Calu3 (cell line): ENCODE results near the gene PRR23A. TPM values are rescaled to one million over a fixed set of nuclear protein-coding genes. Genes with fewer than 3 reads are reported as not detected.

ENCODE experiments used
- BruUV-seq: library from RNA; stranded (reverse); fragments of 400-500 nt; replicated peaks from 2 replicates; lab custom pipeline; 2021; lab: Mats Ljungman, UMichigan
- CTCF ChIA-PET: fragments of 300-600 bp; sonication (Branson Sonifier 250); formaldehyde crosslinking; loops from one replicate; lab custom pipeline; 2022; ENCODE audit warnings: antibody characterized with exemption; lab: Charles Lee
- DNase-seq: peaks from one replicate; pipeline ENCODE4 v3.0.0; 2022
- H3K27ac Mint-ChIP-seq: one replicate; pipeline ENCODE4 v1.8.0; 2022; ENCODE audit warnings: mixed read lengths; ENCODE audit not compliant: unreplicated experiment
- H3K27me3 Mint-ChIP-seq: one replicate; pipeline ENCODE4 v1.8.0; 2022; ENCODE audit warnings: mixed read lengths; ENCODE audit not compliant: unreplicated experiment
- H3K36me3 Mint-ChIP-seq: one replicate; pipeline ENCODE4 v1.8.0; 2022; ENCODE audit warnings: mild to moderate bottlenecking, moderate library complexity, mixed read lengths; ENCODE audit not compliant: insufficient read depth, unreplicated experiment
- H3K4me1 Mint-ChIP-seq: one replicate; pipeline ENCODE4 v1.8.0; 2022; ENCODE audit warnings: mild to moderate bottlenecking, low read depth, mixed read lengths; ENCODE audit not compliant: unreplicated experiment
- H3K4me3 Mint-ChIP-seq: one replicate; pipeline ENCODE4 v1.8.0; 2022; ENCODE audit warnings: mild to moderate bottlenecking, low read depth, moderate library complexity, mixed read lengths; ENCODE audit not compliant: unreplicated experiment
- H3K9me3 Mint-ChIP-seq: one replicate; pipeline ENCODE4 v1.8.0; 2022; ENCODE audit warnings: low read depth, mixed read lengths; ENCODE audit not compliant: unreplicated experiment
- intact Hi-C: fragments of 100-400 bp; cut with micrococcal nuclease; formaldehyde crosslinking; loops from one replicate; pipeline ENCODE4 v1.10.0; 2022; ENCODE audit not compliant: unreplicated experiment
- total RNA-seq: library from RNA; stranded (reverse); gene quantifications from 2 replicates; pipeline ENCODE4 v1.2.3, GENCODE V29; 2022
- TF ChIP-seq, protein P1 (sequence below): fragments of 200-600 bp; IDR thresholded peaks from one replicate; pipeline ENCODE4 v1.8.0; 2022; ENCODE audit warnings: antibody characterized with exemption; ENCODE audit not compliant: unreplicated experiment

PRR23A gene
- total RNA-seq, 1 experiment from 2014 or later, result not detected

DNA sequence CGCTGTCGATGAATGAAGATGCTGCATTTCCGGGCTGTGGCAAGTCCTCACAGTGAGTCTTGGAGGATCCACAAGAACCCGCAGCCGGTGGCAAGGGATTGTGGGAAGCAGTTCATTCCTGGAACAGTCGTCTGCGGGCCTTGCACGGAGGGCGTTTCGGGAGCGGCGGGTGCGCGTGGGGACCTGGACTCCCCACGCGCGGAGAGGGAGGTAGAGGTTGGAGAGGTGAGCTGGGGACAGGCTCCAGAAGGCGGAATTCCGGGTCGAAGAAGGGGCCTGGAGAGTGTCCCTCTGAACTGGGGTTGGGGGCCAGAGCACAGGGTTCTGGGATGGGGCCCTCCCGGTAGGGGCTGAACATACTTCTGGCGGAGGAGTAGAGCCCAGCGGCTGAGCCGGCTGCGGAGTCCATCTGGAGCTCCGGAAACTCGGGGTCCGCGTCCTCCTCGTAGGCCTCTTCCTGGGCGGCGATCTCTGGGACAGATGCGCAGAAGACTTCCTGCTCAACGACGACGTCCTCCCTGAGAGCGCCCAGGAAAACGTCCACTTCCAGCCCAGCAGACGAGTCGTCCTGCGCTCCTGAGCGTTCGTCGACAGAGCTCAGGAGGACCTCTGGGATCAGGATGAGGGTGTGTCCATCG lies 593 bp downstream of the PRR23A start:
- Mint-ChIP-seq H3K27me3 (no peaks in the 10 kb centered on the region), H3K36me3 (no peaks in the 10 kb centered on the region), H3K4me1 (no peaks in the 10 kb centered on the region), H3K4me3 (no peak overlapping the region), H3K9me3 (peaks cover 4% of the 10 kb centered on the region), H3K27ac (no peak overlapping the region)
- BruUV-seq, result no TSS peak
- intact Hi-C loops, result no loop called here
- TF ChIP-seq, protein P1, sequence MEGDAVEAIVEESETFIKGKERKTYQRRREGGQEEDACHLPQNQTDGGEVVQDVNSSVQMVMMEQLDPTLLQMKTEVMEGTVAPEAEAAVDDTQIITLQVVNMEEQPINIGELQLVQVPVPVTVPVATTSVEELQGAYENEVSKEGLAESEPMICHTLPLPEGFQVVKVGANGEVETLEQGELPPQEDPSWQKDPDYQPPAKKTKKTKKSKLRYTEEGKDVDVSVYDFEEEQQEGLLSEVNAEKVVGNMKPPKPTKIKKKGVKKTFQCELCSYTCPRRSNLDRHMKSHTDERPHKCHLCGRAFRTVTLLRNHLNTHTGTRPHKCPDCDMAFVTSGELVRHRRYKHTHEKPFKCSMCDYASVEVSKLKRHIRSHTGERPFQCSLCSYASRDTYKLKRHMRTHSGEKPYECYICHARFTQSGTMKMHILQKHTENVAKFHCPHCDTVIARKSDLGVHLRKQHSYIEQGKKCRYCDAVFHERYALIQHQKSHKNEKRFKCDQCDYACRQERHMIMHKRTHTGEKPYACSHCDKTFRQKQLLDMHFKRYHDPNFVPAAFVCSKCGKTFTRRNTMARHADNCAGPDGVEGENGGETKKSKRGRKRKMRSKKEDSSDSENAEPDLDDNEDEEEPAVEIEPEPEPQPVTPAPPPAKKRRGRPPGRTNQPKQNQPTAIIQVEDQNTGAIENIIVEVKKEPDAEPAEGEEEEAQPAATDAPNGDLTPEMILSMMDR, result no peak
- CTCF ChIA-PET, result no interaction called here
- DNase-seq, result no peak

DNA sequence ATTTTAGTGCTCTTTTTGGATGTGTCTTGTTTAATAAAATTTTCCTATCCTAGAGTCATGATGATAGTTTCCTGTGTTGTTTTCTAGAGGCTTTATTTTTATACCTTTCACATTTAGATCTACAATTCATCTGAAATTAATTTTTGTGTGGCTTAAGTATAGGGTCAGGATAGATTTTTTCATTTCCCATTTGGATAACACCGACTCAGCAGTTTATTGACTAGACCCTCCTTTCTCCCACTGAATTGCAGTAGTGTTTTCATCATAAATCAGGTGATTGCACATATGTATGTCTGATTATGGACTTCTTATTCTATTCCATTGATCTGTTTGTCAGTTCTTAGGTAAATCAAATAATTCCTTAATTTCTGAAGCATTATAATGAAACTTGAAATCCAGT lies 10.4 kb downstream of the PRR23A start:
- no peak for DNase-seq
- H3K36me3 Mint-ChIP-seq, result no peaks in the 10 kb centered on the region
- peaks cover 49% of the 10 kb centered on the region for H3K27me3 Mint-ChIP-seq
- no peak overlapping the region for H3K27ac Mint-ChIP-seq
- H3K9me3 Mint-ChIP-seq, result peaks cover 3% of the 10 kb centered on the region
- no peaks in the 10 kb centered on the region for H3K4me1 Mint-ChIP-seq
- BruUV-seq, result no TSS peak
- CTCF ChIA-PET, result no interaction called here
- intact Hi-C loops, result no loop called here
- H3K4me3 Mint-ChIP-seq, result no peak overlapping the region
- TF ChIP-seq, protein P1, result no peak

DNA sequence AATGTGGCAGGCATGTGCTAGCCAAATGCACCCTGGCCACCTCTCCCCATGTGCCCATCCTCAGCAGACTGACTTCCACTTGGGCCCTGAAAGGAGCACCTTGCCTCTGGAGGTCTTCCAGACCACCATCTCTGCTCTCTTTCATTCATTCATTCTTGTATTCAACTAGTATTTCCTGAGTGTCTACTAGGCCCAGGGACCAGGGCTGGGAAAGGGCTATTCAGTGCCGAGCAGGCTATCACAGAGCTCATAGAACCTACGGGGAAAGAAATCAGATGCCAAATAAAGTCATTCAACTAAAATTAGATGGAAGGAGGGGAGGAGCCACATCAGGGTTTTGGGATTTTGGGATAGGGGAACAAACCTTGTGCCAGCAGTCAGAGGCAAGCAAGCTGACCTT lies 18.9 kb downstream of the PRR23A start:
- Mint-ChIP-seq H3K27me3 (peaks cover 36% of the 10 kb centered on the region), H3K9me3 (no peaks in the 10 kb centered on the region), H3K4me1 (no peaks in the 10 kb centered on the region), H3K36me3 (no peaks in the 10 kb centered on the region), H3K27ac (no peak overlapping the region), H3K4me3 (no peak overlapping the region)
- BruUV-seq, result no TSS peak
- intact Hi-C loops, result no loop called here
- DNase-seq, result no peak
- TF ChIP-seq, protein P1, result no peak
- CTCF ChIA-PET, result interaction anchor here (1.5 kb wide), 1 partner anchor 13 kb away, joined by 7 read pairs; no protein-coding TSS in a partner anchor

GRCh38 chr3:138985932-138986331 lies 20.1 kb downstream of the PRR23A start:
- Mint-ChIP-seq H3K27me3 (peaks cover 24% of the 10 kb centered on the region), H3K4me3 (no peak overlapping the region), H3K4me1 (no peaks in the 10 kb centered on the region), H3K27ac (no peak overlapping the region), H3K36me3 (no peaks in the 10 kb centered on the region), H3K9me3 (no peaks in the 10 kb centered on the region)
- intact Hi-C loops, result no loop called here
- CTCF ChIA-PET, result no interaction called here
- DNase-seq, result no peak
- BruUV-seq, result no TSS peak
- TF ChIP-seq, protein P1, result no peak
